GM21576 (cell line): ENCODE data around the gene NUB1.

ENCODE experiments used
- ATAC-seq: cut with Tn5 transposase; IDR thresholded peaks from one replicate; pipeline ENCODE4 v1.9.1; 2021; ENCODE audit warnings: mild to moderate bottlenecking, moderate library complexity; ENCODE audit not compliant: unreplicated experiment

NUB1 gene

DNA sequence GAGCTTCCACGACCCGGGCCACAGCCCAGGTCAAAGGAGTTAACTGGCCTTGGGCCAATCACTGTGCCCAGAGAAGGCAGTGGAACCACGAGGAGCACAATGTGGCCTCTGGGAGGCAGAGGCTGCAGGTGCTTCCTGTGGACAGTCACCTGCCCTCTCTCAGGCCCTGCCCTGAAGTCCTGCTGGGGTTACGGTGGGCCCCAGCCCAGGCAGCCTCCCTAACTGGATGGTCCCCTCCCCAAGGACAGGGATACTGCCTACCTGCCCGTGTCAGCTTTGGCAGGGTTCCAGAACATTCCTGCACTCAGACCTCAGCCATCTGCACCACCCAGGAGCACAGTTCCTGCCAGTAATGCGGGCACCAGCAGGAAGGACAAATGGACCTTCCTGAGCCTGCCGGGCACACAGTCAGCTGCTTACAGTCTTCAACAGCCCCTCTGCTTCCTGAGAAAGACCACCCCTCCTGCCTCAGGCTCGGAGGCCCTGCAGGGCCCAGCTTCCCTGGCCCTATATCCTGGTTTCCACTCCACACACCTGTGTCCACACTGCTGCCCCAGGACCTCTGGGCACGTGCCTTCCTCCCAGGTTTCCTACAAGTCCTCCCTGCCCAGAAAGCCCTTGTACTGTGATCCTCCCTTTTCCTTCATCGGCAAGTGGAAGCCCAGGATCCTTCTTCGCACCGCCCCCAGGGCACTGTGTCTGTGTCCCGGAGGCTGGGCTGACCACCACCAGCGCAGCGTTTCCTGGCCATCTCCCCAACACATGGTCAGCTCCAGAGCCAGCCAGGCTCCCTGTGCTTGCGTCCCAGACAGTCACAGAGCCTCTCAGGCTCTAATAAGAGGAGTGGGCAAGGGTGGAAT is 44.9 kb downstream of the NUB1 start:
- ATAC-seq, result no peak

DNA sequence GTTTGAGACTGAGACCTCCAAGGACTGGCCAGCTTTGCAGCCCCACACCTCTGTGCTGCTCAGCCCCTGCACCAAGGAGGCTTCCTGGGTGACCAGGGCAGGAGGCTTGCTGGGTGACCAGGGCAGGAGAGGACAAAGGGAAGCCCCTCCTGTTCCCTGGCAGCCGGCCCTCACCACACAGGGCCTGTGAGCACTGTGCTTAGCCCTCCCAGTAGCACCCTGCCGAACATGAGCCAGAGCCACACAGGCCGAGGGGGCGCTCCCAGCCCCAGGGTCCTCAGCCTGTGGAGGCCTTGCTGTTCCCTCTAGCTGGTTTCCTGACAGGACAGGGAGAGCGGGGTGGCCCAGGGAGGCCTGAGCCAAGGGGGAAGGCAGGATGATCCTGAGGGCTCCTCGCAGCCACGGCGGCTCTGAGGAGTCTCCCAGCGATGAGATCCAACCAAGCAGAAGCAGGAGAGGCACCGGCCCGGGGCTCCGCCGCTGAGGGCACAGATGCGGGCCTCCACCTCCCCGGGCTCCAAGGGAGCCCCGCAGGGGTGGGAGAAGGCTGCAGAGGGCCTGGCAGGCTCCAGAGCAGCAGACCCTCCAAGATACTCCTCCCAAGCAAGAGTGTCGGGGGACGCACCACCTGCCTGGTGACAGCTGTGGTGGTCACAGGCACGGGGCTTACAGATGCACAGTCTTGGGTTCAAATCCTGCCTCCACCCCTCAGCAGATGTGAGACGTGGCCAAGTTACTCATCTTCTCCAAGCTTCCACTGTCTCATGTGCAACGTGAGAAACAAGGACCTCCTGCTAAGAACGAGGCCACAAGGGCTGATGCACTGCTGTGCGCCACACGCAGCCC is 45.8 kb downstream of the NUB1 start:
- no peak for ATAC-seq

DNA sequence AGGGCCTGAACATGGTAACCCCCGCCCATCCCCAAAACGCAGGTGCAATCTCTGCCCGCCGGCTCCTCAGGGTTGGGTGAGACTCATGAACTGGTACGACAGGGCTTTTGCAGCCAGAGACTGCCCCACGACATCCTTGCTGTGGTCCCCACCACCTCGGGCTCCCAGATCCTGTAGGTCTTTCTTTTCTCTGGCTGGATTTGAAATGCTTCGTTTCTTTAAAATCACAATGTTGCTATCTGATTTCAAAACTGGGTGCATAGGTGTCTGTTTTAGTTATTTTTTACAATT is 46.3 kb downstream of the NUB1 start:
- ATAC-seq, result no peak

DNA sequence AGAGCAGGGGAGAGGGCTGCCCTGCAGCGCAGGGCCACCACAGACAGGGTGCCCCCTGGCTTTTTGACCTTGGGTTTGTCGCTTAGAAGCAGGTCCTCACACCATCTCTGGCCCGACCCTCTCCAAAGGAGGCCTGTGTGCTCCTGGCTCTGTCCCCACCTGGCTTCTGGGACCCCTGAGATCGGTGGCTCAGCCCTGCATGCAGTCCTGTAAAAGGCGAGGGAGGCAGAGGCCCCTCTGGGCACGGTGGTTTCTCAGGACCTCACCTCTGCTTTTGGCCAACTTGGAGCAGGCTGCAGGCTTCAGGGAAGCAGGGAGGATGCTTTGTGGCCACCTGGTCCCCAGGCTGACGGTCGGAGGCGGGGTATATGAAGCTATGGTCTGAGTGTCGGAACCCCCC is 46.8 kb downstream of the NUB1 start:
- ATAC-seq, result no peak

DNA sequence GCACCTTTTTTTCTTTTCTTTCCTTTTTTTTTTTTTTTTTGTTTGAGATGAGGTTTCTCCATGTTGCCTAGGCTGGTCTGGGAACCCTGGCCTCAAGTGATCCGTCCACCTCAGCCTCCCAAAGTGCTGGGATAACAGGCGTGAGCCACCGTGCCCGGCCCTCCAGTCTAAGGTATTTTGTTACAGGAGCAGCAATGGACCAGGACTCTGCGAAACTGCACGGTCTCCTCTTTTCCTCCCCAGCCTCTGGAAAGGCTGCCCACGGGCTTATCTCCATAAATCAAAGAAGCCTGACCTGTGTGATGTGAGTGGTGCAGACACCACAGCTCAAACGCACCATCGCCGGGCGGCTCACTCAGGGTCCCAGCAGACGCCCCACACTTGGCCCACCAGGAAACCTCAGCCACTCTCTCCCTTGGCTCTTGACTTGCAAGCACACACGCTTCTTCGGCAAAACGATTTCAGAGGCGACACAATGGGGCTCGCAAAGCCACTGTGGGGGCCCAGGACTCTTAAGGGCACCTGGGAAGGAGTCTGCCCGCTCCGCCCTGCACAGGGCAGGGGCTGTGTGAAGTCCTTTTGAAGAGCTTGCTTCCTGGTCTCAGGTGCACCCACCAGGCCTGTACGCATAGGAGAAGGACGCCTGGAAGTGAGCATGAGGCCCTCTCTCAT is 47.6 kb downstream of the NUB1 start:
- no peak for ATAC-seq

DNA sequence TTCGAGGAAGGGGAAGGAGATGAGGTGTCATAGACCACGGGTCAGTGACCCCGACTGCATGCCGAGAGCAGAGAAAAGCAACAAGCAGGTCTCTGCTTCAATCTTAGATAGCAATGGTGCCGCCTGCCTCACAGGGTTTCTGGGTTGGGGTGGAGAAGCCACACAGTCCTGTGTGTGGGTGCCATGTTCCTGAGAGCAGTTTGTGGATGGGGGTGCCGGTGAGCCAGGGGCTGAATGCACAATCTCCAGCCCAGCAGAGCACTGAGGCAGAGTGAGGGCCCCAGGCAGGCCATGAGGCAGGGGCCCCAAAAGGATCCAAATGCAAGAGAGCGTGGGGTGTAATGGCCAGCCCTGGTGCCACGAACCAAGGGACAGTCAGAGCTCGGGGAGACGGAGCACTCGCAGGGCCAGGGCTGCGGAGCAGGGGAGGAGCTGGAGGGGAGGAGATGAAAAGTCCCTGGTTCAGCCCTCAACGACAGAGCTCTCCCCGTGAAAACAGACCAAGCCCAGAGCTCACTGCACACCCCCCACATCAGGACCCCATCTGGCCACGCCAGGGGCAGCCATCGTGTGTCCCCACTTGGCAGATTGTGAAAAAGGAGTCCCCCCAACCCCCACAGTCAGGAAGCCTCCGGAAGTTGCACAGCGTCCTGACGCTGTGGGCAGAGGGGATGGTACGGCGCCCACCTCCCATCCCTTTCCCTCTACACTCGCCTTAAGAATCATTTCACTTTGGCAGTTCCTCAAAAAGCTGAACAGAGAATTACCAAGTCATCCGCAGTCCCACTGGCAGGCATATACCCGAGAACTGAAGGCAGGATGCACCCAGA is 48.4 kb downstream of the NUB1 start:
- no peak for ATAC-seq

DNA sequence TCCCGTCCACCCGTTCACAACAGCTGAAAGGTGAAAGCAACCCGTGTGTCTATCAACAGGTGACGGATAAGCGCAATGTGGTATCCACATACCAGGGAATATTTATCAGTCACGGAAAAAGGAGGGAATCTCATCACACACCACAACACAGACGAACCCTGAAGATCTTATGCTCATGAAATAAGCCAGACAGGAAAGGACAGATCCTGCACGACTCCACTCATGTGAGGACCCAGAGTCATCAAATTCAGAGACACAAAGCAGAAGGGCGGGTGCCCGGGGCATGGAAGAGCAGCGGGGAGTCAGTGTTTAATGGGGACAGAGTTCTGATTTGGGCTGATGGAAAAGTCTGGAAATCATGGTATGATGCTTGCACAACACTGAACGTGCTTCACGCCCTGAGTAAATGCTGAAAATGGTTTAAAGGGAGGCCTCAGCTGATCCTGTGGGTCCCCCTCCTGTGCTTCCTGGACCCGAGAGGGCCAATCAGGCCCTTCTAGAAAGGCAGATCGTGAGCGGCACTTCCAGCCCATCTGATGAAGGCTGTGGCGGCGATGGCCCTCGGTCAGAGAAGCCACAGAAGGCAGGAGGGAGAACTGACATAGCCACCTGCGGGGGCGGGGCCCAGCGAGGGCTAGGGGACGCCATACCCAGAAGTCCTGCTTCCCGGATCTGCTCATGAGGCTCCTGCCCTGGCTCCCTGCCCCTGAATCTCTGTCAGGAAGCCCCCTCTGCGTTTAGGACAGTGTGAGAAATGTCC is 49.2 kb downstream of the NUB1 start:
- no peak for ATAC-seq

DNA sequence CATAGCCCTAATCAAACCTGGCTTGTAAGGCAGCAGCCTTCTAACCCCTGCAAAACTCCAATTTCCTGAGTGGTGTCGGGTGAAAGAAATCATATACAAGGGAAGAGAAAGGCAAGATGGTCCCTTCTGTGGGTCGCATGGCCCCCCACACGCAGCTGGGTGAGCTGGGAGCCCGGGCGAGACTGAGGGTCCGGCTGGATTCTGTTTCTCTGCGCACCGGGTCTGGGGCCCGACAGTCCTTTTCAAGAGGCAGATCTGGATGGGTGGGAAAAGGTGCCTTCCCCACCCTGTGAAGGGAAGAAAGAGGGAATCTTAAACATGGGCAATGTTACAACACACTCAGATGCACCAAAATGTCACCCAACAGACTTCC is 49.7 kb downstream of the NUB1 start:
- ATAC-seq, result no peak

DNA sequence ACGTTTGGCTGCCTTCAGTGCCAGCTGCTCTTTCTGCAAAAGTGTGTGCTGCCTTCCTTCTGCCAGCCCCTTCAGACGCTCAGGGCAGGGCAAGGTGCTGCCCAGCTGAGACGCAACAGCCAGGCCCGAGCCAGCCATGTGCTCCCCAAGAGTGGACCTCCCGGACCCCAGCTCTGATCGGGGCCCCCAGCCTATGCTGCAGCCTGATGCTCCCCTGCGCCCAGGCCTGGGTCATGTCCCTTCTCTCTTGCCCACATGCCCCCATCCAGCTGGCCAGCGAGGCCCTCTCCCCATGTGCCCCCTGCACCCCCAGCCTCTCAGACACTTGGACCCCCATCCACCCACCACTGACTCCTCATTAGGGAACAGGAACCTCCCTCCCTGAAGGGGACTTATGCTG is 50.4 kb downstream of the NUB1 start:
- ATAC-seq, result no peak

DNA sequence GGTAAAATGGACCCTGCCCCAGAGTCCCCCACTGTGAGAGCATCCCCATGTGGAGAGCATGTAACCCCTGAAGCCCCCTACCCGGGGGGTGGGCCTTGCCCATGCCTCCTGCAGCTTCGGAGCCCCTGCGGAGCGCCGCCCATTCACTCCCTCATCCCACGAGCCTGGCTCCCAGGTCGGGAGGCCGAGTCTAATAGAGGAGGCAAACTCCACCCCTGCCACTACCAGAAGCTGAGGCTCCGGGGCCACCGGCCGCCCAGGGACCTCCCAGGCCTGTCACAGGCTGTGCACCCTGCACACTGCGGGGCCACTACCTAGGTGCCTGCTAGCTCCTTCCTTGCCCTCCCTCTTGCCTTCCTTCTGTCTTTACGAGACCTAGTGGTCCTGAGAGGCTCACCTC is 50.8 kb downstream of the NUB1 start:
- ATAC-seq, result no peak

DNA sequence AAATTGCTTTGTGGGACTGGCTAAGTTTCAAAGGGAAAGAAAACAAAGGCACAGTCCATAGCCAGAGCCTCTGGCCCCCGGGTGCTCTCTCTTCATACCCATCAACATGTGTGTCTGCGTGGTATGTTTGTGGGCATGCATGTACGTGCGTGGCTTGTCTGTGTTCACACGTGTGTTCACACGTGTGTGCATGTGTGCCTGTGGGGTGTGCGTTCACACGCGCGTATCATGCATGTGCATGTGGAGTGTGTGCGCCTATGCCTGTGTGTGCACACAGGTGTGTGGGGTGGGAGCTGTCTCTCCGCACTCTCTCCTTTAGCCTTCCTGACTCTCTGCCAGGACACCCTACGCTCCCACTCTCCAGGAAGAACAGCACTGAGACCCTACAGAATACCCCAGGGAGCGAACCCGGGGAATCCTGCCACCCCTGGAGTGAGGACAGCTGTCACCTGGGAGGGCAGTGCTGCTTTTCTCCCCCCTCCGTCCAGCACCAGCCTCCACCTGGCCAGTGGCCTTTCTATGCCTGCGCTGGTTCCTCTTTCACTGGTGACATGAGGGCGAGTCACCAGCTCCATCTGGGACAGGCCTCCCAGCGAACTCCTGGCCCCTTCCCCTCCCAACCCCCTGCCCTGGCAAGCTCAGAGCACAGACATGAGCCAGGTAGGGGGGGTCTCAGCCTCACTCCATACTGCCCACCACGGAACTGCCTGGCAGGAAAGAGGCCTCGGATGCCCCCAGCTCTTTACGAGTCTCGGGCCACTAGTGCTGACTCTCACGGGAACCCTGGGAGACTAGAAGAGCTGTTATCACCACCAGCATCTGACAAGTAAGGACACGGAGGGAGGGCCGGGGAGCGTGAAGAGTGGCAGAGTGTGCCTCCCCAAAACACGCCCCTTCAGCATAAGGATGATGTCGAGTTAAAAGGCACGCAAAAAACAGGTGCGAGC is 51.7 kb downstream of the NUB1 start:
- no peak for ATAC-seq

DNA sequence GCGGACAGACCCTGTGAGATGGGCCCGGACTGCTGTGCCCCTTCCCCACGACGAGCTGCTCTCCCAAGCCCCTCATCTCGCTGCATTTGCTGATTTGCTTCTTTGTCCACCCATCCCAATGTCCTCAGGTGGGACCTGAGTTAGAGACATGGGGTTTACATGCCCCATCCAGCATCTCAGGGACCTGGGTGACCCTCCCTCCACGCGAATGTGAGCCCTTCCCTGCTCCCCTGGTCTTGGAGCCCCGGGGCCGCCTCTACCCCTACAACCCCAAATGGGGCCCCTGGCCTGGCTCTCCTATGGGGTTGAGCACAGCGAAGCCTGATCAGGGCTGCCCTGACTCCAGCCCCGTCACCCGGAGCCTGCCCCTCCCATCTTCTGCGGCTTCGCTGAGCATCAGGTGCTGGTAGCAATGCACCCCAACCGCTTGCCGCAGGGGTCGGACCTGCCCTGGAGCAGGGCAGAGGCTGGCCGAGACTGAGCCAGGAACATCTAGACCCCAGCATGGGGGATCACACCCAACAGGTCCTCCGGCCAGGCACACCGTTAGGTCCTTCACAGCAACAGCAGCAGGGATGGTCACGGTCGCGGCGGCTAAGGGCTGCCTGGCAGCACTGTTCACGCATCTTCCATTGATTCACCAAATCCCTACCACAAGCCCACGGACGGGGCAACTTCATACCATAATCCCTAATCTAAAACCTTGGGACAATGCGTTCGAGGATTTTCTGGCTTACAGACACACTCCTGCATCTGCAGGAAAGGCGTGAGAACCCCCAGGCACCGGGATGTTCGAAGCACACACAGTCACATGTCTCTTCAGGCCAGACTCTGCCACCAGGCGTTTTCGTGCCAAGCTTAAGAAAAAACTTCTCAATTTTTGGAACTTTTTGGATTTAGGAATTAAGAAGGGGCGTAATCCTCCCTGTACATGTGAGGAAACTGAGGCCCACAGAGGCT is 52.7 kb downstream of the NUB1 start:
- ATAC-seq, result no peak

DNA sequence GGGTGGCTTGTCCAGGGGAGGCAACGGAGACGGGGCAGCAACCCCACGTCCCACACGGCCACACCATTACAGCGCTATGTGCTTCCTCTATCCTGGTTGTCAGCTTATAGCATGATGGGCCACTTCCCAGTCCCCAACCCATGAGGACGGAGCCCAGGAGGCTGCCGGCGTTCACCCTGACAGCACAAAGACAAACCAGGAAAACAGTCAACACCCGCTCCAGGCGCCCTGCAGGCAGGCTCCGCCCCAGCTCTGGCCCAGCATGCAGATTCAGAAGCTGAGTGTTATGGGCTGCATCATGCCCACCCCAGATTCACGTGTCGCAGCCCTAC is 53.4 kb downstream of the NUB1 start:
- no peak for ATAC-seq

DNA sequence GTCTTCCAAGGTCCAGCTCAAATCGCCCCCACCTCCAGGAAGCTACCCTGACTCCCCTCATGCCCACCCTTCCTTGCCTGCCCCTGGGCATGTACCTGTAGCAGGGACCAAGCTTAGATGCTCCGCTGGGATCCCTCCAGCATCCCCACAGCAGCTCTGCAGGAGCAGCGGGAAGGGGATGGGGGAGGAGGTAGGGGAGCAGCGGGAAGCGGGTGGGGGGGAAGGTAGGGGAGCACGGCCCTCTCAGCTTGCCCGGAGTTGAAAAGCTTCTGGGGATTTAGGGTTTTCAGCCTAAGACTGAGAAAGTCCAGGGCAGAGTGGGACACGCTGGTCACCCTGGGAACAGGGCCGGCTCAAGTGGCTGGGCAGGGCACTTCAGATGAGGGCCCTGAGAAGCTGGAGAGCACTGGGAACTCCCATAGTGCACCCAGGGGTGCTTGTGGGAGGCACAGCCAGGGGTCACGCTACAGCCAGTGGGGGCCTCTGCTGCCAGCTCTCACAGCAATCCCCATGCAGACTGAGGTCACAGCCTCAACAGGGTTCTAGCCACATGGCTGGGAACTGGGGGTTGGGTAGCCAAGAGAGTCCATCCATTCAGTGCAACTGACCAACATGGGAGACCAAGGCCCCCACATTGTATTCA is 54.8 kb downstream of the NUB1 start:
- no peak for ATAC-seq

DNA sequence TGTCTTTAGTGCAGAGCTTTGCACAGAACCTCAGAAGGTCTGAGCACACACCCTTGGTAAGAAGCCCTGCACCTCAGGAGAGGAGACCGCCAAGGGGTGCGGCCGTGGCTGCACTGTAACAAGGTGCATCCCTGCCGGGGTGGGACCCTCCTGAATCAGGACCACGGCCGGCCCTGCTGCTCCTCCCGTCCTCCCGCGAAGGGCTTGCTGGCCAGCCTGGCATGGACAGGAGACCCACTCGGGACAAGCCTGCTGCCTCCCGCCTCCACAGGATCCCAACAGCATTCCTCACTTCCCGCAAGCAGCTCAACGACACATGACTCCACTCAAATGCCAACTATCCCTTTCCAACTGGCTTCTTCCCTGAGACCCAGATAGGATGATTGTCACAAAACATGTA is 55.4 kb downstream of the NUB1 start:
- ATAC-seq, result no peak

DNA sequence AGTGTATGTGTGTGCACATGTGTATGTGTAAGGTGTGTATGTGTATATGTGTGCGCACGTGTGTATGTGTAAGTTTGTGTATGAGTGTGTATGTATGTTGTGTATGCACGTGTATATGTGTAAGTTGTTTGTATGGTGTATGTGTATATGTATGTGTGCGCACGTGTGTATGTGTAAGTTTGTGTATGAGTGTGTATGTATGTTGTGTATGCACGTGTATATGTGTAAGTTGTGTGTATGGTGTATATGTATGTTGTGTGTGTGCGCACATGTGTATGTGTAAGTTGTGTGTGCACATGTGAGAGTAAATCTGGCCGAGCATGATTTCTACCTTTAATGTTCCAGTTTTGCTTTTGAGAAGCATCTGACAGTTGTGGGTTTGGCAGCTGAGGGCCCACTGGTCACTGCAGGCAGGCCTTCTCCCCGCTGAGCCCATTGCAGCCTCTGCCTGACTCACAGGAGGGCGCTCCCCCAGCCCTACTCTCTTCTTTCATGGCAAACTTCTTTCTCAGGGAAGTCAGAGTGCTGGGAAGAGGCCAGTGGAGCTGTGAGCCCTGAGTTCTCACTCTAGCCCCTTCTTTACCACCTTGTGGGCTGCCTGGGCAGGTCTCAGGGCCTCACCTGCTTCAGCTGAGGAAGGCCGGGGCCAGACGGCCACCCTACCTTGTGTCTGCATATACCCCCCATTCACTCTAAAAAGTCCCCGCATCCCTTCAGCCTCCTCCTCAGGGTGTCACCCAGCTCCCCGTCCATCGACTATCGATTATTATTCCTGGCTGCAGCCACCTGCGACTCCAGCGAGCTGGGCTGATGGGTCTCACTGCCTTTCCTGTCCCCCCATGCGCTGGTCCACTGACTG is 57.1 kb downstream of the NUB1 start:
- ATAC-seq, result no peak

DNA sequence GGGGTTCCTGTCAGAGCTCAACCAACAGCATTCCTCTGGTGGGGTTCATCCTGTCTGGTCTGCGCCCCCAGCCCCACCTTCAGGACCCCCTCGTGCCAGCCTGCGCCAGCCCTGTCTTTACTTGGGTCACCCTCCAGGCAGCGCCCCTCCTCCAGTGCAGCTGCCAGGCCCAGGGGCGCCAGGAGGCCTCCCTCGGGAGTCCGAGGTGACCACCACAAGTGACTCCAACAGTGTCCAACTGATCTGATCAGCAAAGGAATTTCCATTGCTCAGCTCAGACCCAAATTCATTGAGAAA is 57.6 kb downstream of the NUB1 start:
- no peak for ATAC-seq
